Fibroblast of upper back skin (primary cell): ENCODE measurements around the gene LNP1.

Source experiments
- DNase-seq: peaks from one replicate; pipeline ENCODE4 v3.0.0-alpha.2; 2013

Gene LNP1

GRCh38 chr3:100483529-100483928 is 82.2 kb downstream of the LNP1 start:
- no peak for DNase-seq

GRCh38 chr3:100486808-100487207 is 85.5 kb downstream of the LNP1 start:
- no peak for DNase-seq

- DNase-seq, result no peak
Observed at GRCh38 chr3:100489118-100489517, 87.8 kb downstream of the LNP1 start.

DNA sequence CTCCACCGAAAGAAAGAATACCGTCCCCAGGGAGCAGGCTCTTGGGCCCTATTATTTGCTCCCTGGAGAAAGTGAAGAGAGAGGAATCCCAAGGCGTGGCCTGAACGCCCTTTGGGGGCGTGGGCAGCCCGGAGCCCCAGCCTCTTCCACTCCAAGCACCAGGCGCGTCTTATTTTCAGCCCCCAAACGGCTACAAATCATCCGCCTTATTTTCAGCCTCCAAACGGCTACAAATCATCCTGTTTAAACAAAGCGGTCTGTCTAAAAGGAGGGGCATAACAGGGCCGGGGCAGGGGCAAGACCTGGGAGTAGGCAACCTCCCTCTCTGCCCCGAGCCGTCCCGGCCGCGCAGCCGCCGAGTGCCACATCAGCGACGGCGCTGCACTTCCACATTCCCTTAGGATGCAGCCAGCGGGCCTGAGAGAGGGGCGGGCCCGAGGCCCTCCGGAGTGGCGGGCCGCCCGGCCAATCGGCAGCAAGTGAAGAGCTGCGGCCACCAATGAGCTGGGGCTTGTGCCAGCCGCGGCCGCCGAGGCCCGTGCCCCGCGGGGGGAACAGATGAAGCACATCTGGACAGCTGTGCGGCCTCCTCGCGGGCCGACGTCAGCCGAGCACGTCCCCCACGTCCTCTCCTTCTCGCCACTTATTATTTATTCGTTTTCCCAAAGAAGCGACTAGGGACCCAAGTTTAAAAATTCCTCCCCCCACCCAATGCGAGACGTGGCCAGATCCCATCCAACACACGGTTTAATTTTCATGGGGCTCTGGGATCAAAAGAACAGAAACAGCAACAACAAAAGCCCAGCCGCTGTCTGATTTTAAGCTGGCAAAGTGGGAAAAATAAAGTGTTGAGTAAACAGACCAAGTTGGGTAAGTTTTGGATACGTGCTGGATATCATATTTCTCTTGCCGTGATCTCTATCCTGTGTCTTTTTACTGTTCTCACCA is 91.0 kb downstream of the LNP1 start, which contains the start of gene TMEM45A:
Gene TMEM45A (plus strand): TSS at position 561 of the 948 bp plus-strand sequence. CDS start 62,593 bp downstream, outside the sequence.
- peak; percentile 95 for DNase-seq

DNA sequence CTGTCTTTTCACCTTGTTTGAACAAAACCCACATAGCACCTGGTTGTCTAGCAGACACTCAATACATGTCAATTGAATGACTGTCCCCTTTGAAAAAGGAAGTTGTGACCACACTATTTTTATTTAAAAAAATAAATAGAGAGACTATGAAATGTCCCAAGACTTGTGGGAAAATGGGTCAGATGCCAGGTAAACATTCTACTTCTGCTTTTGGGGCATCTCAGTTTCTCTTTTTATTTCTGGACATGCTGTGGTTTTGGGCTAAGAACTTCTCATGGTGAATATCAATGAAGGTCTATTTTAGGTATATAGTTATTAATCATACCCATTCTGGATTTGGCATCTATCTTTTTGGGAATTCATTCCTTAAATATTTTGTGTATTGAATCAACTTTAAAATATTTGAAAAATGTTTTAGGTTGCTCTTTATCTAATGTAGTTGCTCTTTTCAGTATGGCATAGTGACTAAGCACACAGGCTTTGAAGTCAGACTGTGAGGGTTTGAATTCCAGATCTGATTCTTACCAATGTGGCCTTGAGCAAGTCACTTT is 95.4 kb downstream of the LNP1 start:
- peak; percentile 90 for DNase-seq

GRCh38 chr3:100499651-100500050 is 98.3 kb downstream of the LNP1 start:
- DNase-seq, result no peak

DNA sequence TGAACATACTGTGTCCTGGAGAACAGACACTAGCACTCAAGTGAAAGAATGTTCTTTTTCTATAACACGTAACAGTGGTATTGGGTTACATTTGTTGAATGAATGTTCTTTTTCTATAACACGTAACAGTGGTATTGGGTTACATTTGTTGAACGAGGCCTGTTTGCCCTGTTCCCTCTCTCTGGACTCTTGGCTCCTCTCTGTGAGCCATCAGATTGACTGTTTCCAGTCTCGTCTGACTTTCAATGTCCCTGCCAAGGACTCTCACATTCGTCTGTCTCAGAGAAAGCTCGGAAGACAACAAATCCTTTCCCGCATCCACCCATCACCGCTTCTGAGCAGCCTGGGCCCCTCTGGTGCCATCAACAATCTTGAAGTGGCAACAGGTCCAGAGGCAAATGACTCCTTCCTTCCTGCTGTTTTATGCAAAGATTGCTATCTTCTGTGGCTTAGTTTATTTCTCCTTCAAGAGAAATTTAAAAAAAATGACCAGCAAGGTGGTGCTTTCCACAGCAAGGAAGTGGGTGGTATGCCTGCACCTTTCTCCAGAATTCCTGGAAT is 99.1 kb downstream of the LNP1 start:
- DNase-seq, result no peak

GRCh38 chr3:100503448-100503847 is 102.1 kb downstream of the LNP1 start:
- DNase-seq, result no peak
